Stomach (tissue), 4 donors: ENCODE measurements around the gene SPPL2A.

Source experiments
- EP300 ChIP-seq: sonication (generic); formaldehyde crosslinking; IDR thresholded peaks from one replicate; pipeline ENCODE4 v1.6.1; 2017; ENCODE audit warnings: antibody characterized with exemption
- POLR2A ChIP-seq, 4 donors: fragments of 450-650 bp; IDR thresholded peaks; one replicate each; pipeline ENCODE4 v1.6.1; 2016; ENCODE audit warnings: antibody characterized with exemption in 4 of 4, control low read depth in 2 of 4, mild to moderate bottlenecking in 1 of 4, moderate library complexity in 1 of 4
- POLR2AphosphoS5 ChIP-seq, 3 donors: sonication (generic); formaldehyde crosslinking; IDR thresholded peaks; one replicate each; pipeline ENCODE4 v1.6.1; 2016; ENCODE audit warnings: antibody characterized with exemption in 3 of 3
- TF ChIP-seq, protein P1 (sequence below), 7 experiments: fragments of 450-650 bp in 4 of 7; fragments of 200-600 bp in 3 of 7; sonication (generic) in 3 of 7; IDR thresholded peaks; one replicate each; pipeline ENCODE4 v1.5.1; 2016 to 2019; ENCODE audit warnings: antibody characterized with exemption in 7 of 7, control low read depth in 2 of 7, mild to moderate bottlenecking in 1 of 7

DNA sequence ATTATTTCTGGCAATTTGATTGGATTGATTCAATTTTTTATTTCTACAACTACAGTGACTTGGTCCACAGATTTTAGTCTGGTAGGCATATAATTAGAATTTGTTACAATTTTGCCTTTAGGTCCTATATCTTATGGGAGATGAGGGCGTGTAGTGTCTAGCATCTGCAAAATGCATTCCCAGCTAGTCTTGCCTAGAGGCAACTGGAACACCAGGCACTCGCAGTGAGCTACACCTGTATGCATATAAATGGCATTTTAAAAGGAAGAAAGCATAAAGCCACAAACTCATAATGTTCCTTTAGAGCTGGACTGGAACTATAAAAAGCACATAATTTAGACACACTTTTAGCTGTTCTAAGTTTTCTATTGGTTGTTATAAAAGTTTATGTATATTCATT lies 17.9 kb upstream of the SPPL2A start:
- TF ChIP-seq, protein P1, sequence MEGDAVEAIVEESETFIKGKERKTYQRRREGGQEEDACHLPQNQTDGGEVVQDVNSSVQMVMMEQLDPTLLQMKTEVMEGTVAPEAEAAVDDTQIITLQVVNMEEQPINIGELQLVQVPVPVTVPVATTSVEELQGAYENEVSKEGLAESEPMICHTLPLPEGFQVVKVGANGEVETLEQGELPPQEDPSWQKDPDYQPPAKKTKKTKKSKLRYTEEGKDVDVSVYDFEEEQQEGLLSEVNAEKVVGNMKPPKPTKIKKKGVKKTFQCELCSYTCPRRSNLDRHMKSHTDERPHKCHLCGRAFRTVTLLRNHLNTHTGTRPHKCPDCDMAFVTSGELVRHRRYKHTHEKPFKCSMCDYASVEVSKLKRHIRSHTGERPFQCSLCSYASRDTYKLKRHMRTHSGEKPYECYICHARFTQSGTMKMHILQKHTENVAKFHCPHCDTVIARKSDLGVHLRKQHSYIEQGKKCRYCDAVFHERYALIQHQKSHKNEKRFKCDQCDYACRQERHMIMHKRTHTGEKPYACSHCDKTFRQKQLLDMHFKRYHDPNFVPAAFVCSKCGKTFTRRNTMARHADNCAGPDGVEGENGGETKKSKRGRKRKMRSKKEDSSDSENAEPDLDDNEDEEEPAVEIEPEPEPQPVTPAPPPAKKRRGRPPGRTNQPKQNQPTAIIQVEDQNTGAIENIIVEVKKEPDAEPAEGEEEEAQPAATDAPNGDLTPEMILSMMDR (IDR thresholded peaks at IDR 0.05) = no peak
- TF ChIP-seq EP300 = no peak
- TF ChIP-seq POLR2A (IDR thresholded peaks at IDR 0.05) = no peak
- TF ChIP-seq POLR2AphosphoS5 (IDR thresholded peaks at IDR 0.05) = no peak
